Measurements from ENCODE around the gene JARID2.

JARID2 gene

GRCh38 chr6:15401769-15402250, 155.9 kb downstream of the JARID2 start:
- Histone ChIP-seq H3K27me3 (ENCODE audit: control insufficient read depth, insufficient read depth, low read length) (no peaks in the 10 kb centered on the region), H3K4me1 (peaks cover 18% of the 10 kb centered on the region), H3K27ac (no peak overlapping the region)

GRCh38 chr6:15402406-15403045, 156.7 kb downstream of the JARID2 start:
- Histone ChIP-seq H3K9ac (no peak overlapping the region), H3K4me1 (peaks cover 18% of the 10 kb centered on the region), H2AFZ (no peak overlapping the region), H3K27ac (no peak overlapping the region), H3K36me3 (ENCODE audit: control insufficient read depth, insufficient read depth, low read length) (no peaks in the 10 kb centered on the region), H3K4me2 (ENCODE audit: low read length) (no peak overlapping the region), H3K4me3 (ENCODE audit: low read depth, low read length) (no peak overlapping the region), H3K79me2 (peaks cover 26% of the 10 kb centered on the region), H3K9me3 (ENCODE audit: control insufficient read depth, low read length) (no peaks in the 10 kb centered on the region), H3K27me3 (ENCODE audit: control insufficient read depth, insufficient read depth, low read length) (no peaks in the 10 kb centered on the region)
- TF ChIP-seq CTCF (IDR thresholded peaks at IDR 0.05): no peak

More at GRCh38 chr6:15401769-15402250, 155.9 kb downstream of the JARID2 start:
- Histone ChIP-seq H3K9ac (no peak overlapping the region), H2AFZ (no peak overlapping the region), H3K4me2 (ENCODE audit: low read length) (no peak overlapping the region), H3K4me3 (ENCODE audit: low read depth, low read length) (no peak overlapping the region), H3K79me2 (peaks cover 30% of the 10 kb centered on the region), H3K36me3 (ENCODE audit: control insufficient read depth, insufficient read depth, low read length) (no peaks in the 10 kb centered on the region), H3K9me3 (ENCODE audit: control insufficient read depth, low read length) (no peaks in the 10 kb centered on the region)
- no peak for TF ChIP-seq CTCF (IDR thresholded peaks at IDR 0.05)

GRCh38 chr6:15403094-15403755, 157.4 kb downstream of the JARID2 start:
- no peak overlapping the region for H3K4me2 ChIP-seq (ENCODE audit: low read length)
- no peak for TF ChIP-seq CTCF (IDR thresholded peaks at IDR 0.05)
- H3K9ac ChIP-seq: no peak overlapping the region
- no peak overlapping the region for H2AFZ ChIP-seq
- H3K27ac ChIP-seq: no peak overlapping the region
- H3K9me3 ChIP-seq (ENCODE audit: control insufficient read depth, low read length): no peaks in the 10 kb centered on the region
- peaks cover 18% of the 10 kb centered on the region for H3K4me1 ChIP-seq
- H3K4me3 ChIP-seq (ENCODE audit: low read depth, low read length): no peak overlapping the region
- no peaks in the 10 kb centered on the region for H3K27me3 ChIP-seq (ENCODE audit: control insufficient read depth, insufficient read depth, low read length)
- no peaks in the 10 kb centered on the region for H3K36me3 ChIP-seq (ENCODE audit: control insufficient read depth, insufficient read depth, low read length)
- peaks cover 26% of the 10 kb centered on the region for H3K79me2 ChIP-seq

GRCh38 chr6:15404685-15404980, 158.8 kb downstream of the JARID2 start:
- Histone ChIP-seq H3K4me3 (ENCODE audit: low read depth, low read length) (no peak overlapping the region), H3K79me2 (peaks cover 16% of the 10 kb centered on the region), H2AFZ (no peak overlapping the region), H3K27ac (no peak overlapping the region), H3K36me3 (ENCODE audit: control insufficient read depth, insufficient read depth, low read length) (no peaks in the 10 kb centered on the region), H3K27me3 (ENCODE audit: control insufficient read depth, insufficient read depth, low read length) (no peaks in the 10 kb centered on the region), H3K4me1 (peaks cover 25% of the 10 kb centered on the region), H3K9ac (no peak overlapping the region), H3K9me3 (ENCODE audit: control insufficient read depth, low read length) (no peaks in the 10 kb centered on the region), H3K4me2 (ENCODE audit: low read length) (no peak overlapping the region)
- TF ChIP-seq CTCF (IDR thresholded peaks at IDR 0.05): no peak

Data from parathyroid adenoma (tissue), 2 donors.